HuH-7 (cell line): ENCODE data around the gene ARMC9.

Experiments
- DNase-seq: peaks from one replicate; pipeline ENCODE4 v3.0.0; 2011; ENCODE audit warnings: low spot score

Gene ARMC9

GRCh38 chr2:231315896-231316295, 117.5 kb downstream of the ARMC9 start:
- no peak for DNase-seq

DNA sequence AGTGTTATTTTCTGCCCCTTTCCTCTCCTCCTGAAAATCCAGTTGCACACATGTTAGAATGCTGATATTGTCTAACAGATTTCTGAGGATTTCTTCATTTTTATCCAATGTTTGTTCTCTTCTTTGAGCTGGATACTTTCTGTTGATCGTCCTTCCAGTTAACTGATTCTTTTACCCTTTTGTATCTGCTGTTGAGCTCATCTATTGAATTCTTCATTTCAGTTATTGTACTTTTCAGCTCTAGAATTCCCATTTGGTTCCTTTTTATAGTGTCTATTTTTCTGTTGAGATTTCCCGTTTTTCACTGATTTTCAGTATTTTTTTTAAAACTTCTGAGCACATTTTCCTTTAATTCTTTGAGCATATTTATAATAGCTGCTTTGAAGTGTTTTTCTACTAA, 119.1 kb downstream of the ARMC9 start:
- DNase-seq: no peak

DNA sequence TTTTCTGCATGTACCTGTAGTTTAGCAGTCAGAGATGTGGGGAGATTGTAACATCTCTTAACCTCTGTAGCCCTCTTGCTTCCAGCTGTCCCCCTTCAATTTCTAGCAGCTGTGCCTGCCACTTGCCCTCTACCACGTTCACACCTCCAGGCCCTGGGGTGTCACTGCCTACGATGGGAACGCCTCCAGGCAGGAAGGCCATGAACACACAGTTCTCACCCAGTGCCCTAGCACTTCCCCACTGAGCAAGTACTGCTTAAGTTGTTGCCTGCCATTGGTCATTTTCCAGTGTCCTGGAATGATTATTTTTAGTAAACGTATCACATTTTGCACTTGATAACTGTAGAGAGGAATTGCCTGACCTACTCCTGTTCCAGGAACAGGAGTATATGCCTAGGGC, 120.0 kb downstream of the ARMC9 start:
- no peak for DNase-seq

- DNase-seq: no peak
Measured at GRCh38 chr2:231318954-231319353, 120.5 kb downstream of the ARMC9 start.

DNA sequence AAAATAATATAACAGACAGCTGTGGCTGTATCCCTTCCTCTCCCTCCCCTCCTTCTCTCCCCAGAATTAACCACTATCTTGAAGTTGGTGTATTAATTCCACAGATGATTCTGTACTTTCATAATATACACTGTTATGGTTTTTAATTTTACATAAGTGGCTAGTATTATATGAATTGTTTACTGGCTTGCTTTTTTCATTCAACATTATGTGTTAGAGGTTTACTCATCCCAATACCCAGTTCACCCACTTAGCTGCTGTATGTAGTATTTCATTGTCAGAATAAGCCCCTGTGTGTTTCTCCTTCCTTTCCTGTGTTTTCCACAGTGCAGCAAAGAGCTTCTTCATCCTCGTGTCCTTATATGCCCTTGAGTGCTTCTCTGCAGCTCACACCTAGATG, 121.4 kb downstream of the ARMC9 start:
- no peak for DNase-seq

- no peak for DNase-seq
Measured at GRCh38 chr2:231321021-231321420, 122.6 kb downstream of the ARMC9 start.

- DNase-seq: no peak
Measured at GRCh38 chr2:231321556-231322334, 123.3 kb downstream of the ARMC9 start.

- no peak for DNase-seq
Measured at GRCh38 chr2:231323316-231323715, 124.9 kb downstream of the ARMC9 start.

GRCh38 chr2:231325826-231326225, 127.4 kb downstream of the ARMC9 start:
- DNase-seq: no peak

GRCh38 chr2:231326404-231326803, 128.0 kb downstream of the ARMC9 start:
- no peak for DNase-seq

GRCh38 chr2:231330311-231330710, 131.9 kb downstream of the ARMC9 start:
- no peak for DNase-seq

DNA sequence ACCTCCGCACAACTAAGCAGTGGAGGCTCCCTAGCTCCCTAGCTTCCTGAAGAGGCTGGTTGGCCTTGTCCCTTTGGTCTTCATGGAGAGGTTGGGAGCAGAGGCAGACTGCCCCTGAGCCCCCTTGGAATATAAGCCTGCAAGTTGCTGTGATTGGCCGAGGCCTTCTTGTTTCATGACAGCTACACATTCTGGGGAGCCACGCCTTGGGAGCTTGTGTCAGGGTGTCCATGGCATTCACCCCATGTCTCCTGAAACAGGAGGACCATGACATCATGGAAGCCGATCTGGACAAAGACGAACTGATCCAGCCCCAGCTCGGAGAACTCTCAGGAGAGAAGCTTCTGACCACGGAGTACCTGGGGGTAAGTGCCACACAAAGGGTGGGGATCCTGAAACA, 133.1 kb downstream of the ARMC9 start:
- DNase-seq: no peak

GRCh38 chr2:231332388-231332787, 134.0 kb downstream of the ARMC9 start:
- no peak for DNase-seq

DNA sequence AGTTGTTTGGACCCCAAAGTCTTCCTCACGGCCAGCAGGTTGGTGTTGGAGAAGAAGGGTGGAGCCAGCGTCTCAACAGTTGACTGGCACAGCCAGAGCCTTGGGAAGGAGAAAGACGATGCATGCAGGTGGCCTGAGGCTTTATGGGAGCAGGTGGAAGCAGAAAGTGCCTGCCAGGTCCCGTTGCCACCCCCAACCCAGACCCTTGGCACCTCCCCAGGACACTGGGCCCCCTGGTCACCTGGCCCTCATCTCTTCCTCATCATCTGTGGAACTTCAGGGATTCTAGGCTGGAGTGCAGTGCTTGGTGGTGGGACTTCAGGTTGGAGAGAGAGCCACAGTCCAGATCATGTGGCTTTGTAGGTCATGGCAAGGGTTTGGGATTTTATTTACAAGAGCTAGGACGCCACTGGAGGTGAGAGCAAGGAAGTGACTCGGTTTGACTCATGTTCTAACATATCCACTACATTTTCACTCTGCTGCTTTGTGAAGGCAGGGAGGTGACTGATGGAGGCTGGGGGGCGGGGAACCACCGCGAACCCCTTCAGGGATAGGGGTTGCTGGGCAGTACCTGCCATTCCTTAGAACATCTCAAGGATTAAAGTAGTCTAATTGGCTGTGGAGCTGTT, 134.6 kb downstream of the ARMC9 start:
- no peak for DNase-seq

- DNase-seq: no peak
Measured at GRCh38 chr2:231334179-231334930, 135.9 kb downstream of the ARMC9 start.

DNA sequence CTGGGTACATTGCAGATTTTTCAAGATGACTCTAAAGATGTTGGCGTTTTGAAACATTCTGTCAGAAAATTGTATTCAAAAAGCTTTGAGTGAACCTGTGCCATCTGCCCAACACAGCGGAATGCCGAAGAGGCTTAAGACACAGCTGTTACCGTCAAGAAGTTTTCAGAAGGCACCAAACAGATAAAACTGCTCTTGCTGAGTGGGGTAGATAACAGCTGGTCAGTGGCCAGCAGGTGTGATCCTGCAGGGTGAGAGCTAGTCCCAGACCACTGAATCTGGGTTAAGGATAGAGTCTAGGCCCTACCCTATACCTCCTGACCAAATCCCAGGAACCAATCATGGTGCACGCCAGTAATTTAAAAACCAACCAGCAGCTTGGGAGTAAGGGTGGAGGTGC, 136.6 kb downstream of the ARMC9 start:
- no peak for DNase-seq

DNA sequence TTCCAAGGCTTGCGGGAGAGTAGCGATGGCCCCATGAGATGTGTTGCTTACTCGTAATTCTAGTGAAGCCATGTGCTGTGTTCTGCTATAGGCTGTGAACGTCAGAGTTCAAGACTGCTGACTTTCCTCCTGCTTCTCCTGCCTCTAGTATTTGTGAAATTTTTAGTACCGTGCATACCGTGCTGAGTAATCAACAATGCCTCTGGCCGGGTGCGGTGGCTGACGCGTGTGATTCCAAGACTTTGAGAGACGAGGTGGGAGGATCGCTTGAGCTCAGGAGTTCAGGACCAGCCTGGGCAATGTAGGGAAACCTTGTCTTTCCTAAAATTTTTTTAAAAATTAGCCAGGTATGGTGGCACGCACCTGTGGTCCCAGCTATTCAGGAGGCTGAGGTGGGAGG, 137.2 kb downstream of the ARMC9 start:
- no peak for DNase-seq

DNA sequence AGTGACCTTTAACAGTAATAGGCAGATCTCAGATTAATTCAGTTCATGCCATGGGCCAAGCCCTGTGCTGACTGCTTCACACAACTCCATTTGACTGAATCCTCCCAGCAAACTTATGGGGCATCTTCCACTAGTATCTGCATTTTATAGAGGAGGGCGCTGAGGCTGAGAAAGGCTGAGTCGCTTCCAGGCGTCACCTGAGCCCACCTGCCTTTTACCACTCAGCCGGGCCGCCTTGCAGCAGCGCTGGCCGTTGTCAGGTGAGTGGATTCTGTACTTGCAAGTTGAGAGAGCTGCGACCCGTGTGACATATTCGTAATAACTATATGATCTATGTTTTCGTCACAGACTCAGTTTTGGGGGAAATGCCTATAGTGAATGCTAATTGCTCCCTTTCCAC, 137.8 kb downstream of the ARMC9 start:
- DNase-seq: no peak

GRCh38 chr2:231336700-231337099, 138.3 kb downstream of the ARMC9 start:
- no peak for DNase-seq

- DNase-seq: peak; percentile 59
Measured at GRCh38 chr2:231337807-231338759, 139.7 kb downstream of the ARMC9 start.

GRCh38 chr2:231339316-231339715, 140.9 kb downstream of the ARMC9 start:
- DNase-seq: no peak

- DNase-seq: no peak
Measured at GRCh38 chr2:231341100-231341499, 142.7 kb downstream of the ARMC9 start.
